ENCODE measurements around the gene TMX2.
"Not testable (repeated sequence)": the region's sequence is repeated elsewhere in the genome, so short reads cannot be mapped to it uniquely, and the experiment has no call there.

Gene TMX2

DNA sequence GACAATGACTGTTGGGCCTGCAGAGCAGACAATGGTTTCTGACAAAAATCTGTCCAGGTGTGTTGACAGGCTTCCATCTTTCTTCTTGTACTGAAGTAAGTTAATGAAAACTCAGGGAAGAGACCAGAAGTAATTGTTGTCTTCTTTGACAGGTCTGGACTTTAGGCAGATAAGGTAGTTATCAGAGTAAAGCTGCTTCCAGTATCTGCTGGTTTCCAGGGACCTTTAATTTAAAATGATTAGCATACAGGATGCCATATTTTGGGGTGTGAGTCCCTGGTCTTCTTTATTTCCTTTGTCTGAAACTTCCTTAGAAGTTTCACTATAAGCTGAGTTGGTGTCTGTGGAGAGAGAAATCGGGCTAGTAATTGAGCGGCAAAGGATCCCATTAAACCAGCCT is 1.4 kb downstream of the TMX2 start:
- DNase-seq (ENCODE audit: low read depth in 2 of 2), result no peak

DNA sequence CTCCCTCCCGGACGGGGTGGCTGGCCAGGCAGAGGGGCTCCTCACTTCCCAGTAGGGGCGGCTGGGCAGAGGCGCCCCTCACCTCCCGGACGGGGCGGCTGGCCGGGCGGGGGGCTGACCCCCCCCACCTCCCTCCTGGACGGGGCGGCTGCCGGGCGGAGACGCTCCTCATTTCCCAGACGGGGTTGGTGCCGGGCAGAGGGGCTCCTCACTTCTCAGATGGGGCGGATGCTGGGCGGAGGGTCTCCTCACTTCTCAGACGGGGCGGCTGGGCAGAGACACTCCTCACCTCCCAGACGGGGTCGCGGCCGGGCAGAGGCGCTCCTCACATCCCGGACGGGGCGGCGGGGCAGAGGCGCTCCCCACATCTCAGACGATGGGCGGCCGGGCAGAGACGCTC is 4.3 kb downstream of the TMX2 start:
- not testable (repeated sequence) for DNase-seq (ENCODE audit: low read depth in 2 of 2)

DNA sequence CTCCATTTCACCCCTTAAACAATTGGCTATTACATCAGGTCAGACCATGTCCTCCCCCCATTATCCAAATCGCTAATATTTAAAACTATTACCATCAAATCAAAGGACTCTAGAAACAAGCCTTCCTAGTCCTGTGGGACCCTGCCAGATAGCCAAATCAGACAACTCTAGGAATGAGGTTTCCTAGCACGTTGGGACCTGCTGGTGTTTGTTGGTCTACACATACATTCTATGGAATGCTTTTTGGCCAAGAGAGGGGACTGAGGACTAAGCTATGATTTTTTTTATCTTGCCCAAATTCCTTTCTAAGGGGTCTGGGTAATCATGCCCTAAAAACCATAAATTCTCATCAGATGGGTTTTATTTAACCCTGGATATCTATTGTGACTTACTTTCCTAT is 14.8 kb downstream of the TMX2 start:
- DNase-seq (ENCODE audit: low read depth in 2 of 2), result no peak

DNA sequence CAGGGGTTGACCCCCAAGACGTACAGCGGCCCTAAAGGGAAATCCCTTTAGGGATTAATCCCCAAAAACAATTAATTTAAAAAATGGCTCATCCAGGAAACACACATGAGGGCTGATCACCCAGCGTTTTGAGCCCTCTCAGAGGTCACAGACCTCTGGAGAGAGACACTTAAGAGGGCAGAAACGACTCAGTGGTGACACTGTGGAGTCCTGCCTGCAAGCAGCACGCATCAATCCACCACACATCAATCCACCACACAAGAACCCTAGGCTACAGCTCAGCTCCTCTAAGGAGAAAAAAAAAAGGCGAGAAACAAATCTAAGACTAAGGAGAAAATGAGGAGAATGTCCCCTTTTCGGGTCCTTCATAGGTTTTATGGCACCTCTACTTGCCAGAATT is 16.4 kb downstream of the TMX2 start:
- no peak for DNase-seq (ENCODE audit: low read depth in 2 of 2)

DNA sequence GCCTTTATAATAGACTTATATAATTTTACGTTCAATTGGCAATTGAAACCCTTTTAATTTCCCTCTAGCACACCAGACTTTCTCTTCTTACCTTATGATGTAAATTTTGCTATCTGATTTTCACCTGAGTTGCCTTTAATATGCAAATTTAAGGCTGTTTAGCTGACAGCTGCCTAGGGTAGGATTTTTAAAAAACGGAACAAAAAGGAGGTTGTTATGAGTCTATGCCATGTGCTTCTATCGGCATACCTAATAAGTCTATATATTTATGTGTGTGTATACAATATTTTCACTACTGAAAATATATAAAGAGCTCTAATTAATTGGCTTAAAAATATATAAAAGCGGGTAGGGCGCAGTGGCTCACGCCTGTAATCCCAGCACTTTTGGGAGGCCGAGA is 17.1 kb downstream of the TMX2 start:
- no peak for DNase-seq (ENCODE audit: low read depth in 2 of 2)

DNA sequence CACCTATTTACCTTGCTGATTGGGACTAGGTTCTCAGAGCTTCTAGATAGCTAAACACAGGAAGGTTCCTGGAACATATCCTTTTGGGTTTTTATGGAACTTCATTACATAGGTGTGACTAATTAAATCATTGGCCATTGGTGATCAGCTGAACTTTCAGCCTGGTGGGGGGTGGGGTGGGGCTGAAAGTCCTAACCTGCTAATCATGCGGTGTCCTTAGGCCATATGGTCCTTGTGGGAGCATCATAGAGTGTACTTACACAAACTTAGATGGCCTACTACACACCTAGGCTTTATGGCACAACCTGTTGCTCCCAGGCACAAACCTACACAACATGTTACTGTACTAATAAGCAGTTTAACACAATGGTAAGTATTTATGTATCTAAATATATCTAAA is 20.3 kb downstream of the TMX2 start:
- no peak for DNase-seq (ENCODE audit: low read depth in 2 of 2)

DNA sequence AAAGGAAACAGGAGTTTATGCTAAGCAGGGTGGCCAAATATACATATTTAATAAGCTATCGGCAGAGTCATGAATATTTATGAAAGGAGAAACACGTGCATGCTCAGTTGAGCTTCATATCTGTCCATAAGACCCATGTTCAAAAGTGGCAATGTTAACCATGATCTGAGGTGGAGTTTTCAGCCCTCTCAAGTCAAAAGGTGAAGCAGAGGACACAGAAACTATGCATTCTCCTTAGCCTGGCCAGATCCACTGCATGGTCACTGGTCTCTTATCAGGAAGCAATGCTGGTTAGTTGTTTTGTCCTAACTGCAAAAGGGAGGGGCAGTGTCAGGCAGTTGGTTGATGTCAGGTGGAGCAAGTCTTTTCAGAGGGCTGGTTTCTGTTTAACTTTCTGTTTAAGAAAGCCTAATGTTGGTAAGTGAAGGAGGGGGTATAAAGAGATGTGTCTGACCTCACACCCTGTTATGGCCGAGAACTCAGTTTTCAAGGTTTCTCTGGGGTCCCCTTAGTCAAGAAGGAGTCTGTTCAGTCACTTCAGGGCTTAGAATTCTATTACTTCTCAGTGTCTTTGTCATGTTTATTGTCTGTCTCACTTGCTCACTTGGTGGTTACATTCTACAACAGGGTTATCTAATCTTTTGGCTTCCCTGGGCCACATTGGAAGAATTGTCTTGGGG is 23.4 kb downstream of the TMX2 start:
- DNase-seq (ENCODE audit: low read depth in 2 of 2), result no peak

DNA sequence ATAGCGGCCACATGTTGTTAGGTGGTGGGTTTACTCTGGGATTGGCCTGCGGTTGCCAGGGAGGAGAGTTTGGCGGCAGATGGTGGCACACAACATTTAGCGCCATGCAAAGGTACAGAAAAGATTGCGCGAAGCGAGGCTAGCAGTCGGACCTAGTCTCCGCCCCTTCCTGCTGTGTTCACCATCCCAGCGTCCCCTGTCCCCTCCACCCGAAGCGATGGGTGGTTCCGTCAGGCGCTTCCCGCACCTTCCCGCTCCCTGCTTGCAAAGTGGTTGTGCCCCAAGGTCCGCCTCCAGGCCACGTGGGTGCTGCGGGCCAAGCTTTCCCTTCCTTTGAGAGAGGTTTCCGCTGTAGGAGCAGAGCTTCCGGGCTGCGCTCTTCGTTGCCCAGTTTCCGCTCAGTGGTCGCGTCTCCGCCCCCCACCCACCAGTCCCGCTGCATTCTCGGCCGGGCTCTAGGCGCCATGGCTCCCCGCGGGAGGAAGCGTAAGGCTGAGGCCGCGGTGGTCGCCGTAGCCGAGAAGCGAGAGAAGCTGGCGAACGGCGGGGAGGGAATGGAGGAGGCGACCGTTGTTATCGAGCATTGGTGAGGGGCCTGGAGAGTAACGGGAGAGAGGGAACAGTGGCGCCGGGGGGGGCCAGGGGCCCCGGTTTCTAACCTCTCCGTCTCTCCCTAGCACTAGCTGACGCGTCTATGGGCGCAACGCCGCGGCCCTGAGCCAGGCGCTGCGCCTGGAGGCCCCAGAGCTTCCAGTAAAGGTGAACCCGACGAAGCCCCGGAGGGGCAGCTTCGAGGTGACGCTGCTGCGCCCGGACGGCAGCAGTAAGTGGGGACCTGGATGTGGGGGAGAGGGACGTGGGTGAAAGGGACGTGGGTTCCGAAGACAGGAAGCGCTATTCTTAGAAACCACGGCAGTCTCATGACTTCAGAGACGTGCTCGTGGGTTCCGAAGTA is 29.0 kb downstream of the TMX2 start, which contains the start of gene SELENOH:
Gene SELENOH, plus strand, starts transcription at position 360 of the 955 bp plus-strand sequence. Its CDS starts 105 bp downstream, at position 465.
- DNase-seq (ENCODE audit: low read depth in 2 of 2), result peak; percentile 79 to 82

DNA sequence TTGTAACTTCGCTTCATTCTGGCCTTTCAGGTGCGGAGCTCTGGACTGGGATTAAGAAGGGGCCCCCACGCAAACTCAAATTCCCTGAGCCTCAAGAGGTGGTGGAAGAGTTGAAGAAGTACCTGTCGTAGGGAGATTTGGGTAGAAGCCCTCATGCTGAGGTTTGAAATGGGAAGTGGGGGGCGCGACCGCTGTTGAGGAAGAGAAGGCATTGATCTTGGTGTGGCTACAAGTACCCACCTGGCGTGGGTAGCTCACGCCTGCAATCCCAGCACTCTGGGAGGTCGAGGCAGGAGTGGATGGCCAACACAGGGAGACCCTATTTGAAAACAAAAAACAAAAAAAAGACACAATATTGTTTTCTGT is 29.7 kb downstream of the TMX2 start:
- DNase-seq (ENCODE audit: low read depth in 2 of 2), result no peak

DNA sequence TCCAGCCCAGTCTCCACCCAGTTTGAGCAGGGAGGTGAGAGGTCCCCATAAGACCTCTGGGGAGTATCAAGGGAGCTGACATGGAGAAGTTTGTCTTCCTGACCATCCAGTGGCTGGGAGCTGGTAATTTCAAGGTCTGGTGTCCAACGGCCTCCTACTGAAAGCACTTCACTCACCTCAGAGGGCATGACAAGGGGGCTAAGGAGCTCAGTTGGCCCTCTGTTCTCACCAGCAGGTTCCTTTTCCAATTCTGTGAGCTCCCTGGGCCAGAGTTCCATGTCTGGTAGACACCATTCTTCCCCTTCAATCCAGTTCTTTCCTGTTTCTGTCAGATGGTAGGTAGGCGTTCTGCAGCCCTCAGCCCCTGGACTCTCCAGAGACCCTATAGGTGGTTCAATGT is 32.0 kb downstream of the TMX2 start:
- no peak for DNase-seq (ENCODE audit: low read depth in 2 of 2)

DNA sequence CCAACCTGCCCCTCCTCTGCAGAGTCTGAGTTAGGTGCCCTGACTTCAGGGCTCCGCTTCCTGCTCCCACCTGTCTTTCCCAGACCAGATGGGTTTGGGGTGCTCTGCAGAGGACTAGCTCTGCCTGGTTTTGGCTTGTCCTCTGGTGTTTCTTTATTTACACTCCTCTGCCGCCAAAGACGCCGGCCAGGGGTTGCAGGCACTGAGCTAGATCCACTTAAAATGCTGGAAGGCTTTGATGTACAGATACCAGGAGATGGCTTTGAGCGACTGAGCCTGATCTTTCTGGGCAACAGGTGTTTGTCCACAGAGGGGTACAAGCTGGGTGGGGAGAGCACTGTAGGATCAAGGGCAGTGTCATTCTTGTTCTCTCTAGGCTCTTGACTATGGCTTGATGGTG is 32.8 kb downstream of the TMX2 start:
- DNase-seq (ENCODE audit: low read depth in 2 of 2), result no peak

DNA sequence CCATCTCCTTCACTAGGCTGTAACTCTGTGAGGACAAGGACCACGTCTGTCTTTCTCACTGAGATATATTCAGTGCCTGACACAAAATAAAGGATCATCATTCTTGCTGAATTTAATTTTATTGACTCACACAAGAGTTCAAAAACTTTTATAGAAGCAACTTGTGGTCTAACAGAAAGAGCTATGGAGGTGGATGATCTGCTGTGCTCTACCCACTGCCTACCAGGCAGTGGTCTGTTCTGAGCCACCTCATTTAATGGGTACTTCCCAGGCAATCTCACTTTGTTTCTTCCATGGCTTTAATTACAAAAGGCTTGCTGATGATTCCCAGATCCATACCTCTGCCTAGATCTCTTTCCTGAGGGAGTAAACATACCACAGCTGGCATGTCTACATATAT is 34.5 kb downstream of the TMX2 start:
- DNase-seq (ENCODE audit: low read depth in 2 of 2), result no peak

DNA sequence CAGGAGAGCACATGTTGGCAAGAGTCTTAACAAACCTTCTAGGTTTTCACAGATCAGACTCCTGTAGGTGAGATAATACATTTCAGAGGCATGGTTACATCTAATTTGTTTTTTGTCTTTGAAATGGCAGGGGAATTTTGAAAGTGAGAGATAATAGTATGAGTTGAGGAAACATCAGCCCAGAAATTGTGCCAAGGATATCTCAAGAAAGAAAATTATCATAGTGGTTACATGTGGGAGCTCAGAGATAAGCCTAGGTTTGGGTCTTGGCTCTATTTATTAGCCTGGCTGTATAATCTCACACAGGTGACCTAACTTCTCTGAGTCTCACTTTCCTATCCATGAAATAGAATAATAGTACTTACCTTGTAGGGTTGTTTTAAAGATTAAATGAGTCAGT is 38.8 kb downstream of the TMX2 start:
- DNase-seq (ENCODE audit: low read depth in 2 of 2), result no peak

DNA sequence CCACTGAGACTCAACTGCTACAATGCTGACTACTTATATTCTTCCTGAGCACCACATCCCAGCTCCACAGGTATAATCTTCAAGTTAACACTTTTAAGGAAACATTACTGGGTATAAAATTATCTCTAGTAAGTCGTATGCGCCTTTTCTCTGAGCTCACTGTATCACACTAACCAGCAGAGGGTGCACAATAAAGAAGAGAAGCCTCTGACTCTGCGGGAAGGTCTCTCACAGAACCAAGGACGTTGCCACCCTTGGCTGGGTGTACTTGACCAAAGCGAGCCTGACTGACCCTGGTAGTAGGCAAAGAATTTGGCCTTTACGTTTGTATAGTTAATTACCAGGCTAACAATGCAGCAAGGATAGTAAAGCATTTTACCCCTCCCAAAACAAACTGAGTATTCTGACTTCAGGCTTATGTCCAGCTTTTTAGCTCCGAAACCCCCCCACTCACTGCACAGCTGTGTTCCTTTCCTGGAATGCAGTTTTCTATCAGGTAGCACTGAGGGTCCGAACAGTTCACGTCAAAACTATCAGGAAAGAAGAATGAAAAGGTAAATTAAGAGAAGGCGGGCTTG is 39.4 kb downstream of the TMX2 start, which contains the start of gene BTBD18:
Gene BTBD18, minus strand, starts transcription at position 144 of the 578 bp plus-strand sequence. CDS start 631 bp downstream, outside the sequence.
- no peak for DNase-seq (ENCODE audit: low read depth in 2 of 2)

DNA sequence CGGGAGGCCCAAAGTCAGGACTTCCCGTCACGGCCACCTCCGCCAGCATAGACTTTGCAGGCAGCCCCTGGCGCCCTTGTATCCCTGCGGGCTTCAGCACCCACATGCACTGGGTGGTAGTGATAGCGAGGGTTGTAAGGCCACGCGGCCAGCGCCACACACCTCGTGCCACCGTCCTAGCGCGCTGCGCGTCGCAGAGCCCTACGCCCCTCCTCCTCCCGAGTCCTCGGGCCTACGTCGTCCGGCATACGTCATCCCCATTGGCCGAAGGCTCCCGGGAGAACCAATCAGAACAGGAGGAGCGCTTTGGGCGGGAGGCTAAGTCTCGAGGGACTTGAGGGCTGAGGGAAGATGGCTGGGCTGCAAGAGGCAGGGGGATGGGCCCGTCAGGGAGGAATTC is 40.6 kb downstream of the TMX2 start:
- DNase-seq (ENCODE audit: low read depth in 2 of 2), result no peak

DNA sequence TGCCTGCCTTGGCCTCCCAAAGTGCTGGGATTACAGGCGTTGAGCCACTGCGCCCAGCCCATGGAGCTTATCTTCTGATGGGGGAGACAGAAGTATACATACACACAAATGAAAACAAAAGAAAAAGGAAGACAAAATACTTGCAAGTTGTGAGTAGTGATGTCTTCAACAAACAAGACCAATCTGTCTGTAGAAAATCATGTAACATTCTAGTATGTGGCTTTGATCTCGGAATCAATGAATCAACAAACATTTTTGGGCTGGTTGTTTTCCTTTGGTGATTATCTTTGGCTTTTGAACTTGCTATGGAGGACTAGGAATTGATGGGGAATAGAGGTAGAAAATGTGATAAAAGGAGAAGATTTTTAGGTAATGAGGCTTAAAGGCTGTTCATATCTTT is 45.8 kb downstream of the TMX2 start:
- no peak for DNase-seq (ENCODE audit: low read depth in 2 of 2)

DNA sequence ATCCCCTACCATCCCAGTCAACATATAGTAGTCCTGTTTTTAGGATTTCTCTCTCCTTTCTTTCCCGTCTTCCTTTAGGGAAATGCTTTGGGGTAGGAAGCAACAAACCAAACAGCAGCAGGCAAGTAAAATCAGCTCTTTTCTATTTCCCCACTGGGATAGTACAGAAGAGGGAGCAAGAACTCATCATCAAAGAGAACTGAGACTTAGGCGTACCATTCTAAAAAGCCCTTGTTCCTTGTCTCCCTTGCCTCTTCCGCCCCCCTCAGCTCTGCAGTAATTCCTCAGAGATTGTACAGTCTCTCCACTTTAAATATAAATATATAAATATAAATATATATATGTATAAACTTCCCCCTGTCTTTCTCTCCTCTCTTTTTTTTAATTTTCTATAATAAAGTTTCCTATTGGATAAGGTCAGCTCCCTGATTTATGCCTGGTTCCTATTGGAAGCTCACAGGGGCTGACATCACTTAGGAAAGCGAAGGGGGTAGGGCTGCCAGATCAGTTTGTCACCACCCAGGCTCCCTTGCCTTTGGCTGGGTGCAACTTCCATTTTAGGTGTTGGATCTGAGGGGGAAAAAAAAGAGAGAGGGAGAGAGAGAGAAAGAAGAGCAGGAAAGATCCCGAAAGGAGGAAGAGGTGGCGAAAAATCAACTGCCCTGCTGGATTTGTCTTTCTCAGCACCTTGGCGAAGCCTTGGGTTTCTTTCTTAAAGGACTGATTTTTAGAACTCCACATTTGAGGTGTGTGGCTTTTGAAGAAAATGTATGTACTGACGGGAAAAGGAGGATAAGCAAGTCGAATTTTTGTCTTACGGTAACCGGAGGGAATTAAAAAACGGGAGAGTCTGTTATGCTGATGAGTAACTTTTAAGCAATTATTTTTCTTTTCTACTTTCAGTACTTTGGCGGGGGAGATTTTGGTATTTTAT is 49.2 kb downstream of the TMX2 start, which contains the start of gene CTNND1:
Gene CTNND1, plus strand, starts transcription at position 502 of the 934 bp plus-strand sequence. CDS start 29,677 bp downstream, outside the sequence.
- no peak for DNase-seq (ENCODE audit: low read depth in 2 of 2)

DNA sequence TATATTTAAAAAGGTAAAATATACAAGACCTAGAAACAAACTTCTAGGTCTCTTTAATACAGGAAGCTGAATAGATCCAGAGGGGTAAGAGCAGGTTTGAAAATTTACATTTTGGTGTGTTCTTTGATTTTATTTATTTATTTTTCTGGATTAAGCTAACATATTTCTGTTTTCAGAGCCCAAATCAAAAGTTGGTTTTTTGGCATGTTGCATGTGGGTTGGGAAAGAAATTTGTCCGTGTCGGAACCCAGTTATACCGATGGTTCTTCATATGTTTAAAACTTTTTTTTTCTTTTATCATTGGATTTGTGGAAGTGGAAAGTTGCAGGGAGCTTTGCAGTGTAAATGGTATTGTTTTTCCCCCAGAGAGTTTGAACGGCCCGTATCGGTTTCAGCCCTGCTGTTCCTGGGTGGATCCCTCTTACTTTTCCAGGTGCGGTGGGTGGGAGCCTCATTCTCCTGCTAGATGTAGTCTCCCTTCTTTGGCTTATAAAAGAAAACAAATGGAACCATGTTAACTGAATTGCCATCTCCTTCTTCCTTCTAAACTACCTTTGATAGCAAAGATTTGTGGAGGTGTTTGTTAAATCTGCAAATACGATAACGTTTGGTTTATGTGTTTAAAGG is 50.0 kb downstream of the TMX2 start:
- no peak for DNase-seq (ENCODE audit: low read depth in 2 of 2)

DNA sequence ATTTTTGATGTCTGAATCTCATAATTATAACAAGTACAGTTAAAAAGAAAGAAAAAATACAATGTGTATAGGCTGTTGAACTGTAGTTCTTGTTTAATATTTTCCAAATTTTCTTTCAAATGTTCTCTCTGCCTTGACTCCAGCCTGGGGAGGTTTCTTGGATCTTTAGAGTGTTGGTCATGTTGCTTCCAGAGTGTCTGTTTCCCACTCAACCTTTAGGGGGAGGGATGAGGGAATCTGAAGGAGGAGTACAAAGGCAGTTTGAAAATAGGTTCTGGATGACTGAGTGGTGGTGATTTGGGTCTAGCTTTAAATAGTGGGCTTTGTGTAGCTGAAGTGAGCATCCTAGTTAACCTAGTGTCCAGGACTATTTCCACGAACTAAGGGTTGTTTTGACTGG is 51.2 kb downstream of the TMX2 start:
- DNase-seq (ENCODE audit: low read depth in 2 of 2), result no peak

DNA sequence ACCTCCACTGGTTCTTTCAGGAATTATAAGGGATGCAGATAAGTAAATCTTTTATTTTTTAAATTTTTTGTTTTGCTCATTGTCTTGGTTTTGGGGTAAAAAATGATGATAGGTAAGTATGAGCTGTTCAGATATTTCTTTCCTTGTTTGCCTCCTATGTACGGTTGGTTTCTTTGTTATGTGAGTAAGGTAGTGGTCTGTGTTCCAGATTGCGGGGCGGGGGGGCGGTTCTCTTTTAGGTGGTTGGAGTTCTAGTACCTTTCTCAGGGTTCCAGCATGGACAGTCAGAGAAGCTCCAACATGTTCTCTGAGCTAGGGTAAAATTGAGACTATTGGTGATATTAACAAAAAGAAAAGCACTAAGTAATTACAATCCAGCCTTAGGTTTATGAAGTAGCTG is 51.6 kb downstream of the TMX2 start:
- no peak for DNase-seq (ENCODE audit: low read depth in 2 of 2)

DNA sequence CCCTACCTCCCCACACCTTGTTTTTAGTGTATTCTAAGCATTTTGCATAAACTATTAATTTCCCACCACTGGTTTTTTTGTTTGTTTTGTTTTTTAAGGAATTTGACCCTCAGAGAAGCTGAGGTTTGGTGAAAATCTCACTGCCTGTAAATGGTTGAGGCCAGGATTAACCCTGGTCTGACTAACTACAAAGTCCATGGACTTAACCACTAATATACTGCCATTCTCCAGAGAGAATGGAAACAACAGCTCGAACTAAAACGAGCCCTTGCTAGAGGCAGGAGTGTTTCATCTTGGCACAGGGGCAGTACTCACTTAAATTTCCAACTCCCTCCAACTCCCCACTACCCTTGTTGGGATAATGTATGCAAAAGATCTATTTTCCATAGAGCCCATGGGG is 52.2 kb downstream of the TMX2 start:
- DNase-seq (ENCODE audit: low read depth in 2 of 2), result no peak

Measured in stimulated activated CD8-positive, alpha-beta memory T cell treated with anti-CD3 and anti-CD28 coated beads, Interleukin-2, amount 100 ng/mL, for 1 hour (primary cell).